K562 (cell line): ENCODE data around the gene ATF3. TPM values are rescaled to one million over a fixed set of nuclear protein-coding genes. Genes with fewer than 3 reads are reported as not detected.

Experiments
- EHMT2 ChIP-seq: fragments of 450-650 bp; IDR thresholded peaks from 2 replicates; pipeline ENCODE4 v1.6.1; 2018; ENCODE audit warnings: antibody characterized with exemption
- GTF2E2 ChIP-seq: fragments of 200-800 bp; sonication (Bioruptor generic); IDR thresholded peaks from 2 replicates; pipeline ENCODE4 v1.6.1; 2016; ENCODE audit warnings: missing genetic modification characterization, missing compliant biosample characterization
- HSF4 ChIP-seq: fragments of 250-450 bp; sonication (Bioruptor Pico); IDR thresholded peaks from 2 replicates; pipeline ENCODE4 v2.1.2; 2022; ENCODE audit warnings: mild to moderate bottlenecking, moderate library complexity, borderline replicate concordance
- KHSRP ChIP-seq: fragments of 450-650 bp; IDR thresholded peaks from 2 replicates; pipeline ENCODE4 v1.6.1; 2017
- MAFF ChIP-seq: IDR thresholded peaks from 2 replicates; pipeline ENCODE4 v1.6.1; 2012; ENCODE audit warnings: low read length, improper control_type of control experiment
- NFRKB ChIP-seq: fragments of 450-650 bp; IDR thresholded peaks from 2 replicates; pipeline ENCODE4 v1.6.1; 2016; ENCODE audit warnings: low read depth
- NFYB ChIP-seq: IDR thresholded peaks from 2 replicates; pipeline ENCODE4 v1.6.1; 2011; ENCODE audit warnings: mild to moderate bottlenecking, moderate library complexity; ENCODE audit not compliant: insufficient read length; ENCODE audit errors: extremely low read depth
- TARDBP ChIP-seq: fragments of 450-650 bp; IDR thresholded peaks from 2 replicates; pipeline ENCODE4 v1.6.1; 2016
- TEAD2 ChIP-seq: fragments of 450-650 bp; IDR thresholded peaks from 2 replicates; pipeline ENCODE4 v1.6.1; 2016; ENCODE audit warnings: missing genetic modification characterization, control low read depth, missing compliant biosample characterization
- YY1 ChIP-seq, 3 experiments: IDR thresholded peaks; 2 replicates each; pipeline ENCODE4 v1.6.1; 2011; ENCODE audit warnings: low read length in 2 of 3, mild to moderate bottlenecking in 2 of 3, moderate library complexity in 2 of 3, borderline replicate concordance in 1 of 3, control low read depth in 1 of 3, low read depth in 1 of 3; ENCODE audit not compliant: insufficient read depth in 3 of 3, insufficient replicate concordance in 2 of 3, control insufficient read depth in 1 of 3, insufficient read length in 1 of 3; ENCODE audit errors: extremely low read depth in 1 of 3
- ZKSCAN8 ChIP-seq: fragments of 200-800 bp; sonication (Bioruptor generic); IDR thresholded peaks from 2 replicates; pipeline ENCODE4 v1.6.1; 2016; ENCODE audit warnings: missing genetic modification characterization, missing compliant biosample characterization
- ZNF146 ChIP-seq: IDR thresholded peaks from one replicate; pipeline ENCODE4 v1.6.1; 2018; ENCODE audit warnings: missing compliant biosample characterization; ENCODE audit not compliant: unreplicated experiment
- ZNF431 ChIP-seq: sonication (generic); formaldehyde crosslinking; IDR thresholded peaks from 2 replicates; pipeline ENCODE4 v1.8.0; 2022; ENCODE audit warnings: mild to moderate bottlenecking, missing genetic modification reagents
- polyA plus RNA-seq, 8 experiments: library from polyadenylated mRNA; depleted of rRNA in 4 of 8; stranded (reverse) in 5 of 8; unstranded in 3 of 8; fragments of >200 nt; fragmentation: Nextera tagmentation in 2 of 8; fragmentation: Illumina TruSeq in 1 of 8; extraction: Ambion mirVana in 2 of 8; extraction: Trizol in 1 of 8; gene quantifications; 2 replicates each; pipeline versions ENCODE4 v1.2.1 to v1.2.3, GENCODE V29; 2011 to 2014; ENCODE audit warnings: inconsistent platforms in 1 of 8, missing spikeins in 1 of 8
- total RNA-seq, 7 experiments: library from RNA; depleted of rRNA in 6 of 7; stranded (reverse); fragments of >200 nt in 6 of 7; fragmentation: Illumina TruSeq in 2 of 7; extraction: Trizol in 2 of 7; gene quantifications; 2 replicates each; pipeline versions ENCODE4 v1.2.1 to v1.2.3, GENCODE V29; 2011 to 2021; ENCODE audit warnings: low replicate concordance in 1 of 7
- TF ChIP-seq, protein P1 (sequence below): fragments of 150-350 bp; IDR thresholded peaks from 2 replicates; pipeline ENCODE4 v1.6.1; 2014; ENCODE audit warnings: low read depth, mild to moderate bottlenecking, low read length, borderline replicate concordance
- TF ChIP-seq, protein P2 (sequence below): sonication (generic); formaldehyde crosslinking; IDR thresholded peaks from 2 replicates; pipeline ENCODE4 v1.9.0; 2022; ENCODE audit warnings: mild to moderate bottlenecking, missing genetic modification reagents
- TF ChIP-seq, protein P3 (sequence below): fragments of 250-450 bp; sonication (Bioruptor Pico); IDR thresholded peaks from 2 replicates; pipeline ENCODE4 v1.4.0; 2020
- TF ChIP-seq, protein P4 (sequence below): fragments of 250-450 bp; sonication (Bioruptor Pico); IDR thresholded peaks from 2 replicates; pipeline ENCODE4 v1.9.0; 2021; ENCODE audit warnings: mild to moderate bottlenecking, inconsistent platforms

ATF3 gene
- total and polyA plus RNA-seq, 9 of the 15 experiments (the other 6 are each of a cell fraction or from before 2014, with no cell fraction given) = 3.5 to 28.2 (median 19.8) TPM

DNA sequence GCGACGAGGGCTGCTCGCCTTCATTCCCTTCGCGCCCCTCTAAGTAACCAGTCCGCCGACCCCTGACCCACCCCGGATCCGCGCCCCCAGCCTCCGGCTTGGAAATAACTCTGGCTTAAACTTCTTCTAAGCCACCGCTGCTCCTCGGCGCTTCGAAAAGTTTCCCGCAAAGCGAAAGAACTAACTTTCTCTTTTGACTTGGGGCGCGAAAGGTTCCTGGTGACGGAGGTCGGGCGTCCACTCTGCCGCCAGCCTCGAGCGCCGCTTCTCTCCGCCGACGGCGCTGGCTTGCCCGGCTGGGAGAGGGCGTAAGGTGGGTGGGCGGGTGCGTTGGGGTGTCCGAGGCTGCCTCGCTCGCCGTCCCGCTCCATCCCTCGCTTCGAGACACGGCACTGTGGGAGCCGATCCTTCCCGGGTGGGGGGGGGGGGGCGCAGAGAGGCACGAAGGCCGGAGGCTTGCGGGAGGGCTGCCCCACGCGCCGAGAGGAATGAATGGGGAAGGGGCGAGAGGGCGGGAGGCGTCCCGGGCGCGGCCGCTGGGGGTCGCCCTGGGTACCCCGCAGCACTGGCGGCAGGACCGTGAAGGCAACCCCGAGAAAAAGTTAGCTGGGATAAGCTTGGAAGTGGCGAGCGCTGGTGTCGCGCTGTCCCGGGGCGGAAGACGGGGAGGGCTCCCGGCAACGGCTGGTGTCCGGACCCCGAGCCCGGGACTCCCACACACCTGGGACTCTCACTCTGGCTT is 569 bp downstream of the ATF3 start (continued):
- TF ChIP-seq ZKSCAN8 (no peak), TEAD2 (tag) (no peak), MAFF (no peak), NFRKB (peak; percentile 54; the same call in 1 of the 2 replicates), KHSRP (no peak), ZNF146 (CRISPR knock-in tag) (no peak), NFYB (no peak), GTF2E2 (tag) (no peak), ZNF431 (no peak; the same call in 1 of the 2 replicates), YY1 (IDR thresholded peaks at IDR 0.05; ENCODE audit: borderline replicate concordance in 1 of 3, control insufficient read depth in 1 of 3, extremely low read depth in 1 of 3, insufficient read depth in 3 of 3, insufficient read length in 1 of 3, insufficient replicate concordance in 2 of 3, low read depth in 1 of 3, low read length in 2 of 3) (no peak), EHMT2 (no peak), TARDBP (no peak), HSF4 (CRISPR knock-in tag) (no peak)
- TF ChIP-seq, protein P1, sequence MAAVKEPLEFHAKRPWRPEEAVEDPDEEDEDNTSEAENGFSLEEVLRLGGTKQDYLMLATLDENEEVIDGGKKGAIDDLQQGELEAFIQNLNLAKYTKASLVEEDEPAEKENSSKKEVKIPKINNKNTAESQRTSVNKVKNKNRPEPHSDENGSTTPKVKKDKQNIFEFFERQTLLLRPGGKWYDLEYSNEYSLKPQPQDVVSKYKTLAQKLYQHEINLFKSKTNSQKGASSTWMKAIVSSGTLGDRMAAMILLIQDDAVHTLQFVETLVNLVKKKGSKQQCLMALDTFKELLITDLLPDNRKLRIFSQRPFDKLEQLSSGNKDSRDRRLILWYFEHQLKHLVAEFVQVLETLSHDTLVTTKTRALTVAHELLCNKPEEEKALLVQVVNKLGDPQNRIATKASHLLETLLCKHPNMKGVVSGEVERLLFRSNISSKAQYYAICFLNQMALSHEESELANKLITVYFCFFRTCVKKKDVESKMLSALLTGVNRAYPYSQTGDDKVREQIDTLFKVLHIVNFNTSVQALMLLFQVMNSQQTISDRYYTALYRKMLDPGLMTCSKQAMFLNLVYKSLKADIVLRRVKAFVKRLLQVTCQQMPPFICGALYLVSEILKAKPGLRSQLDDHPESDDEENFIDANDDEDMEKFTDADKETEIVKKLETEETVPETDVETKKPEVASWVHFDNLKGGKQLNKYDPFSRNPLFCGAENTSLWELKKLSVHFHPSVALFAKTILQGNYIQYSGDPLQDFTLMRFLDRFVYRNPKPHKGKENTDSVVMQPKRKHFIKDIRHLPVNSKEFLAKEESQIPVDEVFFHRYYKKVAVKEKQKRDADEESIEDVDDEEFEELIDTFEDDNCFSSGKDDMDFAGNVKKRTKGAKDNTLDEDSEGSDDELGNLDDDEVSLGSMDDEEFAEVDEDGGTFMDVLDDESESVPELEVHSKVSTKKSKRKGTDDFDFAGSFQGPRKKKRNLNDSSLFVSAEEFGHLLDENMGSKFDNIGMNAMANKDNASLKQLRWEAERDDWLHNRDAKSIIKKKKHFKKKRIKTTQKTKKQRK = no peak
- TF ChIP-seq, protein P2, sequence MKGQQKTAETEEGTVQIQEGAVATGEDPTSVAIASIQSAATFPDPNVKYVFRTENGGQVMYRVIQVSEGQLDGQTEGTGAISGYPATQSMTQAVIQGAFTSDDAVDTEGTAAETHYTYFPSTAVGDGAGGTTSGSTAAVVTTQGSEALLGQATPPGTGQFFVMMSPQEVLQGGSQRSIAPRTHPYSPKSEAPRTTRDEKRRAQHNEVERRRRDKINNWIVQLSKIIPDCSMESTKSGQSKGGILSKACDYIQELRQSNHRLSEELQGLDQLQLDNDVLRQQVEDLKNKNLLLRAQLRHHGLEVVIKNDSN = no peak
- TF ChIP-seq, protein P3, sequence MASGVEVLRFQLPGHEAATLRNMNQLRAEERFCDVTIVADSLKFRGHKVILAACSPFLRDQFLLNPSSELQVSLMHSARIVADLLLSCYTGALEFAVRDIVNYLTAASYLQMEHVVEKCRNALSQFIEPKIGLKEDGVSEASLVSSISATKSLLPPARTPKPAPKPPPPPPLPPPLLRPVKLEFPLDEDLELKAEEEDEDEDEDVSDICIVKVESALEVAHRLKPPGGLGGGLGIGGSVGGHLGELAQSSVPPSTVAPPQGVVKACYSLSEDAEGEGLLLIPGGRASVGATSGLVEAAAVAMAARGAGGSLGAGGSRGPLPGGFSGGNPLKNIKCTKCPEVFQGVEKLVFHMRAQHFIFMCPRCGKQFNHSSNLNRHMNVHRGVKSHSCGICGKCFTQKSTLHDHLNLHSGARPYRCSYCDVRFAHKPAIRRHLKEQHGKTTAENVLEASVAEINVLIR (CRISPR knock-in tag) = no peak
- TF ChIP-seq, protein P4, sequence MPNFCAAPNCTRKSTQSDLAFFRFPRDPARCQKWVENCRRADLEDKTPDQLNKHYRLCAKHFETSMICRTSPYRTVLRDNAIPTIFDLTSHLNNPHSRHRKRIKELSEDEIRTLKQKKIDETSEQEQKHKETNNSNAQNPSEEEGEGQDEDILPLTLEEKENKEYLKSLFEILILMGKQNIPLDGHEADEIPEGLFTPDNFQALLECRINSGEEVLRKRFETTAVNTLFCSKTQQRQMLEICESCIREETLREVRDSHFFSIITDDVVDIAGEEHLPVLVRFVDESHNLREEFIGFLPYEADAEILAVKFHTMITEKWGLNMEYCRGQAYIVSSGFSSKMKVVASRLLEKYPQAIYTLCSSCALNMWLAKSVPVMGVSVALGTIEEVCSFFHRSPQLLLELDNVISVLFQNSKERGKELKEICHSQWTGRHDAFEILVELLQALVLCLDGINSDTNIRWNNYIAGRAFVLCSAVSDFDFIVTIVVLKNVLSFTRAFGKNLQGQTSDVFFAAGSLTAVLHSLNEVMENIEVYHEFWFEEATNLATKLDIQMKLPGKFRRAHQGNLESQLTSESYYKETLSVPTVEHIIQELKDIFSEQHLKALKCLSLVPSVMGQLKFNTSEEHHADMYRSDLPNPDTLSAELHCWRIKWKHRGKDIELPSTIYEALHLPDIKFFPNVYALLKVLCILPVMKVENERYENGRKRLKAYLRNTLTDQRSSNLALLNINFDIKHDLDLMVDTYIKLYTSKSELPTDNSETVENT (CRISPR knock-in tag) = no peak
